Large intestine (tissue), 3 donors: ENCODE data around the gene KRT2. TPM values are rescaled to one million over a fixed set of nuclear protein-coding genes. Genes with fewer than 3 reads are reported as not detected.

Experiments
- DNase-seq, 2 donors: peaks; one replicate each; pipeline versions ENCODE4 v3.0.0 to v3.0.0-alpha.2; 2013
- H3K27ac ChIP-seq: one replicate; pipeline ENCODE4 v1.5.1; 2013; ENCODE audit warnings: low read length
- H3K27me3 ChIP-seq: 2 replicates; pipeline ENCODE4 v1.6.1; 2013; ENCODE audit warnings: low read length; ENCODE audit not compliant: control insufficient read depth, insufficient read depth
- H3K36me3 ChIP-seq: 2 replicates; pipeline ENCODE4 v1.6.1; 2013; ENCODE audit warnings: low read length; ENCODE audit not compliant: control insufficient read depth, insufficient read depth
- H3K4me1 ChIP-seq: one replicate; pipeline ENCODE4 v1.6.1; 2013; ENCODE audit warnings: low read length; ENCODE audit not compliant: control insufficient read depth, insufficient read depth
- H3K4me3 ChIP-seq: one replicate; pipeline ENCODE4 v1.5.1; 2013; ENCODE audit warnings: low read length
- H3K9me3 ChIP-seq: one replicate; pipeline ENCODE4 v1.6.1; 2013; ENCODE audit warnings: mild to moderate bottlenecking, low read depth, low read length, moderate library complexity; ENCODE audit not compliant: control insufficient read depth
- WGBS: methylation state at CpG from one replicate; pipeline ENCODE4 v1.1.5; 2013; ENCODE audit warnings: low lambda C conversion rate; ENCODE audit not compliant: insufficient coverage; 5-methylcytosine and 5-hydroxymethylcytosine counted together
- polyA plus RNA-seq: library from polyadenylated mRNA; unstranded; fragments of 120-200 nt; gene quantifications from one replicate; pipeline ENCODE4 v1.2.1, GENCODE V29; 2013

Gene KRT2
- polyA plus RNA-seq, 1 donor = 0.54 TPM

DNA sequence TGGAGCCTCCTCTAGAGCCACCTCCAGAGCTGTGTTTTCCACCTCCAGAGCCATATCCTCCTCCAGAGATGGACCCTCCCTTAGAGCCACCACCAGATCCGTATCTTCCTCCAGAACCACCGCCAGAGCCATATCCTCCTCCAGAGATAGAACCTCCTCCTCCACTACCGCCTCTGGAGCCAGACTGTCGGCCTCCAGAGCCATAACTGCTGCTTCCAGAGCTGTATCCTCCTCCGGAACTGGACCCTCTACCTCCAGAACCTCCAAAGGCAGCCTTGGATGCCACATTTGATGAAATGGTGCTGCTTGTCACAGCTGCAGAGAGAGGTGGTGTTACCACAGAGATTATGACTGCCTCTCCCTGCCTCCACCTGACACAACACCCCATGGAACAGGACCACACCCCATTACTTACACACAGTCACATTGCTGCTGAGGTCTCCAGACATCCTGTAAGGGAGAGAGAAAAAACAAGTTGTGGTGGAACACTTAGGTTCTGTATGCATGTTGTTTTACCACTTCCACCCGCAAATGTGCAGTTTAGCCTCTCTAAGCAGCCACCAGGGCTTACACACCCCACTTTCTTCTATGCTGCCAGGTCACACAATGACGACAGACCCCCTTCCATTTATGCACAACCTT lies 6.8 kb downstream of the KRT2 start:
- no CpG with 5 or more reads among the region's 7 CpGs for WGBS
- no peaks in the 10 kb centered on the region for H3K36me3 ChIP-seq
- peak overlapping the region; percentile 76 for H3K27ac ChIP-seq
- H3K4me1 ChIP-seq = peaks cover 22% of the 10 kb centered on the region
- DNase-seq = peak; percentile 58 to 79
- H3K27me3 ChIP-seq = peaks cover 4% of the 10 kb centered on the region
- H3K4me3 ChIP-seq = no peak overlapping the region
- peaks cover 3% of the 10 kb centered on the region for H3K9me3 ChIP-seq

- Histone ChIP-seq H3K27ac (no peak overlapping the region), H3K27me3 (peaks cover 6% of the 10 kb centered on the region), H3K4me1 (peaks cover 22% of the 10 kb centered on the region), H3K36me3 (no peaks in the 10 kb centered on the region), H3K4me3 (no peak overlapping the region), H3K9me3 (peaks cover 3% of the 10 kb centered on the region)
- no peak for DNase-seq
- WGBS = no CpG with 5 or more reads among the region's 6 CpGs
Observed at GRCh38 chr12:52644078-52644415, 8.0 kb downstream of the KRT2 start.

- H3K27ac ChIP-seq = no peak overlapping the region
- no peaks in the 10 kb centered on the region for H3K36me3 ChIP-seq
- H3K27me3 ChIP-seq = peaks cover 6% of the 10 kb centered on the region
- H3K4me1 ChIP-seq = peaks cover 22% of the 10 kb centered on the region
- no CpG with 5 or more reads among the region's 10 CpGs for WGBS
- peaks cover 3% of the 10 kb centered on the region for H3K9me3 ChIP-seq
- DNase-seq = no peak
- no peak overlapping the region for H3K4me3 ChIP-seq
Observed at GRCh38 chr12:52643233-52644077, 8.6 kb downstream of the KRT2 start.

DNA sequence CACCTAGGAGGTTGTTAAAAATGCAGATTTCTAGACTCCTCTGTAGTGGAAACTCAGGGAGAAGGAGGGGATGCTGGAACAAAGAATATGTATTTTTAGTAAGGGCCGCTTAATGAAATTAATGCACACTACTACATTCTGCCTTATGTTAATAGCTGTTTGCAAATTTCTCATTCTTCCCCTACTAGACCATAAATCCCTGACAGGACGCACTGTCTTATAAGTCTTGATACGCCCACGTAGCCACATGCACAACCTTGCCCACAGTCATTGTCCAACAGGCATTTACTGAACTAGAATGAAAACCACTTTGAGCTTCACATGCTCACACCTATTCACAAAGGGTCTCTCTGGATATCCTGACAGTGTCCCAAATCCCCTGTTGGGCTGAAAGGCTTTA lies 10.5 kb downstream of the KRT2 start:
- peaks cover 6% of the 10 kb centered on the region for H3K27me3 ChIP-seq
- H3K36me3 ChIP-seq = no peaks in the 10 kb centered on the region
- no peak for DNase-seq
- peaks cover 3% of the 10 kb centered on the region for H3K9me3 ChIP-seq
- WGBS = no CpG with 5 or more reads among the region's 4 CpGs
- H3K4me1 ChIP-seq = peaks cover 17% of the 10 kb centered on the region
- no peak overlapping the region for H3K27ac ChIP-seq
- H3K4me3 ChIP-seq = no peak overlapping the region

GRCh38 chr12:52637299-52637698 lies 14.7 kb downstream of the KRT2 start:
- DNase-seq = no peak
- Histone ChIP-seq H3K4me1 (no peaks in the 10 kb centered on the region), H3K27me3 (peaks cover 13% of the 10 kb centered on the region), H3K4me3 (no peak overlapping the region), H3K9me3 (no peaks in the 10 kb centered on the region), H3K36me3 (no peaks in the 10 kb centered on the region), H3K27ac (no peak overlapping the region)
- no CpG with 5 or more reads among the region's 4 CpGs for WGBS

GRCh38 chr12:52636592-52637258 lies 15.3 kb downstream of the KRT2 start:
- Histone ChIP-seq H3K27me3 (peaks cover 9% of the 10 kb centered on the region), H3K9me3 (no peaks in the 10 kb centered on the region), H3K4me1 (no peaks in the 10 kb centered on the region), H3K36me3 (no peaks in the 10 kb centered on the region), H3K4me3 (no peak overlapping the region), H3K27ac (no peak overlapping the region)
- no CpG with 5 or more reads among the region's 5 CpGs for WGBS
- no peak for DNase-seq

GRCh38 chr12:52636189-52636588 lies 15.8 kb downstream of the KRT2 start:
- Histone ChIP-seq H3K9me3 (no peaks in the 10 kb centered on the region), H3K27ac (no peak overlapping the region), H3K27me3 (peaks cover 9% of the 10 kb centered on the region), H3K4me3 (no peak overlapping the region), H3K4me1 (no peaks in the 10 kb centered on the region), H3K36me3 (no peaks in the 10 kb centered on the region)
- DNase-seq = no peak
- no CpG with 5 or more reads among the region's 6 CpGs for WGBS

GRCh38 chr12:52634266-52635056 lies 17.6 kb downstream of the KRT2 start:
- DNase-seq = no peak
- Histone ChIP-seq H3K27me3 (peaks cover 9% of the 10 kb centered on the region), H3K36me3 (no peaks in the 10 kb centered on the region), H3K9me3 (no peaks in the 10 kb centered on the region), H3K4me1 (no peaks in the 10 kb centered on the region), H3K27ac (no peak overlapping the region), H3K4me3 (no peak overlapping the region)
- no CpG with 5 or more reads among the region's 7 CpGs for whole genome bisulfite sequencing

GRCh38 chr12:52633383-52633782 lies 18.6 kb downstream of the KRT2 start:
- Histone ChIP-seq H3K4me1 (no peaks in the 10 kb centered on the region), H3K27ac (no peak overlapping the region), H3K9me3 (no peaks in the 10 kb centered on the region), H3K27me3 (peaks cover 8% of the 10 kb centered on the region), H3K4me3 (no peak overlapping the region), H3K36me3 (no peaks in the 10 kb centered on the region)
- no peak for DNase-seq
- no CpG with 5 or more reads among the region's 4 CpGs for whole genome bisulfite sequencing

GRCh38 chr12:52632656-52633055 lies 19.4 kb downstream of the KRT2 start:
- H3K27me3 ChIP-seq = peaks cover 8% of the 10 kb centered on the region
- no peaks in the 10 kb centered on the region for H3K36me3 ChIP-seq
- no peaks in the 10 kb centered on the region for H3K4me1 ChIP-seq
- no CpG with 5 or more reads among the region's 4 CpGs for WGBS
- H3K27ac ChIP-seq = no peak overlapping the region
- H3K4me3 ChIP-seq = no peak overlapping the region
- DNase-seq = no peak
- no peaks in the 10 kb centered on the region for H3K9me3 ChIP-seq
